ENCODE measurements around the gene KHDC4.

Gene KHDC4

DNA sequence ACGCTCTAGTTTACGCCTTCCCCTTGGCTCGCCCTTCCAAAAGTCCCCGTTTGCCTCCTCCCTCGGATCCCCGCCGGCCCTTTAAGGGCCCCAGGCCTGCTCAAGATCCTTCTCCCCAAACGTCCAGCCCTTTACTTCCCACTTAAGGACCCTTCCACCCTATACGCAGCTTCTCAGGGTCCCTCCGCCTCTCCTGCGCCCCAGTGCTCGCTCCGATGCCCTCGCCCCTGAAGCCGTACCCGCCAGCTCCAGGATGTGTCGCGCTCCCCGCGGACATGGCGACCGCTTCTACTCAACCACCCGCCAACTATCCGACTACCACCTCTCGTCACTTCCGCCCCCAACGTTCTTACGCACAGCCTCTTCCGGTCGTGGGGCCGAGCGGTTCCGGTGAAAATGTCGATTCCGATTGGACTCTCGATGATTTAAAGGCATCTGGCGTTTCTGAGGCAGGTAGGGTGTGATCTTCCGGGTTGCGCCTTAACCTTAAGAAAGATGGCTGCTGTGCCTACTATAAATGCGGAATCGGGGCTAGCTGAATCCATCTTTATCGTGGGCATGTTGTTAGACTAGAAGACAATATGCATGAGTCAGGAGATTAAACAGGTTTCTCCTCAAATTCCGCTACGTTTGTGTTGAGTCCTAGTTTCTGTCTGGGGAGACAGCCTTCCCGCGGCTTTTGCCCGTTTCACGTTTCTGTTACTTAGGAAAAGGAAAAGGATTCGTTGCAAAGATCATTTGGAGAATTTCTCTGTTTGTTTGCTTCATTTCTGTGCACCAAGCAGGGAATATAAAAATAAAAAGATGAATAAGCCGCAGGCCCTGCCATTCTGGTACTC, at the start of gene KHDC4:
TSS of gene KHDC4 (minus strand) at position 317 of the 839 bp plus-strand sequence. CDS start at position 277, 40 bp downstream.
- peak; percentile 87 for DNase-seq

DNA sequence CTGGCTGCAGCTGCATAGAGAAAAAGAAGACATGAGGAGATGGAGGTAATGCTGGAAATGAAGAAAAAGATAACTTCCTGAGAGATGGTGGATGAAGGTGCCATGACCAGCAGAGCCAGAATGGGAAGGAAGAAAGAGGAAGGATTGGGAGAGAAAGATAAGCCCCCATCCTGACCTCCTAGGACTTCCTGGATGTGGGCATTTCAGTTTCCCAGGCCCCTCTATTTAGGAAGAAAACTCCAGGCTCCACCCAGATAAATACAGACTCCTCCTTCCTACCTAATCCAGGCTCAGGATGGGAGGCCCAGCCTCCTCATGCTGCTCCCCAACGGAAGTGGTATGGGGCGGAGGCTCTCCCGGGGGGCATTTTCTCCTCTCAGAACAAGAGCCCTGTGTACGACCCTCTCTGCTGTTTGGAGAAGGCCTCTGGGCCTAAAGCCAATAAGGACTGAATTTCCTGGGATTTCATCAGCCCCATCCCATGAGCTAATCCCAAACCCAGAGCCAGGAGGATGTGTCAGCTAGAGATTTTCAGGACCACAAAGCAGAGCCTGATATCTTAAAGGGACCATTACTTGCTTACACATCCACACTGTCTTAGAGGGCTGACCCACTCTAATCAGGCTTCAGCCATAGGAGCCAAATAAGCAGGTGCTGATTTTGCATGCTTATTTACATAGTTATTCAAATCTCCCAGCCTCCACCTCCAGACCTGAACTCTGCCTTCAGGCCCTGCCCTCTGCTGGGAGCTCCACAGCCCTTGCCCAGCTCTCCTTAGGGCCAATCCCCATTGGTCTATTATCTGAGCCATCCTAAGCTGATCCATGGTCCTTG, 49.2 kb upstream of the KHDC4 start:
- DNase-seq, result no peak

DNA sequence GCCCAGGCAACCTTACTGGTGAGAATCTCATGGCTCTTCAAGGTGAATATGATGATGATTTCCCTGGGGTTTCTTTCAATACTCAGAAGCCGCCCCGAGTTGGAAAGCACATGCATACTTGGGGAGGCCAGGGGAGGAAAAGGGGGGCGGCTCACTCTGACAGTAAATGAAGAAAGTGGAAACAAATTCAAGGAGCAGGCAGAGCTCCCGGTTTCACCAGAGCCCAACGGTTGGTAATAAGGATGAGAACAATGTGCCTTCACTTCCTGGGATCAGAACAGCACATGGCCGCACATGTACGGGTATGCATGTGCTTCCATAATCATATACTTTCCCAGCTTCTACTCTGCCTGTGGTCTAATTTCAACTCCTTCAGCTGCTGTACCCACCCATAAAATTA, 47.9 kb upstream of the KHDC4 start:
- no peak for DNase-seq

DNA sequence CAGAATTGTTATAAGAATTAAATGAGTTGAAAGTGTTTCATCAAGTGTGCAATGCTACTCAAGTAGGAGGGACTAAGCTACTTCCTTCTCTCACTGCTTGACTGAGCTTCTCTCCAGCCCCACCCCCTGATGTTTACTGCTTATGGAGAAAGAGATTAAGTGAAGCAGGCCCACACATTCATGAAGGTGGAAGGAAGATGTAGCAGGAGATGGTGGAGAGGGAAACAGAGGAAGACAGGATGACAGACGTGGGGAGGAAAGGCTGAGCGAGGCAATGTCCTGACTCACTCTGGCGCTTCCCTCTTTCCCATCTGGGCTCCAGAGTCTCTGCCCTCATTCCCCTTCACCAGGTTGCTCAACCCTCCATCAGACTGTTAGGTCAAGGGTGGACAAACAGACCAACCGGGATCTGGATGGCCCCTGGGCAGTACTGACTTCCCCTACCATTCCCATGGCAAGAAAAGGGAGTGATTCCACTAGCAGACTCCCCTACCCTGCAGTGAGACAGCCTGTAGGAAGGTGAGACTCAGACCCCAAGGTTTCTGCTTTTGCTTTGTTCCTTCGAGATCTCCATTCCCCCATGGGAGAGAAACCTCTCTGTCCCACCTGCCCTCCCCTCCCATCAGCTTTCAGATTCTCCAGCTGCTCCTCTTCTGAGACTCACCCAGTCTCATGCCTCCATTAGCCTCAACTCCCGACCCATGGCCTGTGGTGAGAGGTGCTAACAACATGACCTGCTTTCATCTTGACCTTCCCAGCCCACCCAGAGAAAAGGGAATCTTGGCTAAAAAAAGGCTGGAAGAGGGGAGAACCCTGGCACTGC, 47.3 kb upstream of the KHDC4 start:
- DNase-seq, result no peak

DNA sequence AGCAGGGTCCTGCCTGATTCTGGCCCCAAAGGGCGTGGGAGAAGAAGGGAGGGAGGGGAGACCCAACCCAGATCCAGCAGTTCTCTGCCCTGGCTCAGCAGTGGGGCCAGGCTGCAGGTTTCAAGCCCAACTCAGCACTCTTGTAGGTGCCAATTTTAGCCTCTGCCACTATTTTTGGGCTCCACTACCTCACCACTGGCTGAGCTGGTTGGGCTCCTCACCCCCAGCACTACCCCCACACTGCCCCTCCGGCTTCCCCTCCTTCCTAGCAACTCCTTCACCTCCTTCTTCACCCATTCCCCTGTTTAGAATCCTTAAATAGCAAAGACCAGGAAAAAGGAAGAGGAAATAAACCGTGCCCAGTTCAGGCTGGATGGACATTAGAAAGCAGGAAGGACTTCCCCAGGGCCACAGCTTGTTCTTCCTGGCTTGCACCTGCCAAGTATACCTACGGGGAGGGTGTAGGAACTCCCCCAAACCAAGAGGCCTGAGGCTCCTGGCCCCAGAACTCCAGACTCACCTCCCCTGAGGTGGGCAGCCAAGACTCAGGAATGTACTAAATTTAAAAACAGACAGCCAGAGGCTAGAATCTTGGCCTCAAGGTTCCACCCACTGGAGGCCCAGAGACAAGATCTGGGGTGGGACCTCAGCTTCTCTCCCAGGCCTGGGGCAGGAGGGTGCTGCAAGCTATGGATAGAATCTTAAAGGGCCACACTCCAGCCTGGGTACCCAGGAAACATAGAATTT, 45.6 kb upstream of the KHDC4 start:
- DNase-seq, result no peak

DNA sequence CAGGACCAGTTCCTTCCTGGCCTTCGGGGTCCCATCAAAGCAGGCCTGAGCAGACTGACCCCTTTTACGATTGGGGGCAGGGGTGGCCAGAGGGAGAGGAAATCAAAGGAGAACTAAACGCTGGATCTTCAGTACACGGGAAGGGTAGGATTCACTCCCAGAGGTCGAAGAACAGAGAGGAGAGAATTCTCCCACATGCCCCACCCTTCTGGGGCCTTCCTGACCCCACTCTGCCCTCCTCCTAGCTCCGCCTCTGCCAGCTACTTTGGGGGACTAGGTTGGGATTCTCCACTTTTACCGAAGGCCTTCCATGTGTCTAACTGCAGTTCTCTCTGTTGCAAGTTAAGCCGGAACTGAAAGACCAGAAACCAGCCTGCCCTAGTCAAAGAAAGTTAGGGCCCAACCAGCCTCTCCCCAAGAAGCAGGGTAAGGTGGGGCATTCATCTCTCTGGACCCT, 44.8 kb upstream of the KHDC4 start:
- no peak for DNase-seq

DNA sequence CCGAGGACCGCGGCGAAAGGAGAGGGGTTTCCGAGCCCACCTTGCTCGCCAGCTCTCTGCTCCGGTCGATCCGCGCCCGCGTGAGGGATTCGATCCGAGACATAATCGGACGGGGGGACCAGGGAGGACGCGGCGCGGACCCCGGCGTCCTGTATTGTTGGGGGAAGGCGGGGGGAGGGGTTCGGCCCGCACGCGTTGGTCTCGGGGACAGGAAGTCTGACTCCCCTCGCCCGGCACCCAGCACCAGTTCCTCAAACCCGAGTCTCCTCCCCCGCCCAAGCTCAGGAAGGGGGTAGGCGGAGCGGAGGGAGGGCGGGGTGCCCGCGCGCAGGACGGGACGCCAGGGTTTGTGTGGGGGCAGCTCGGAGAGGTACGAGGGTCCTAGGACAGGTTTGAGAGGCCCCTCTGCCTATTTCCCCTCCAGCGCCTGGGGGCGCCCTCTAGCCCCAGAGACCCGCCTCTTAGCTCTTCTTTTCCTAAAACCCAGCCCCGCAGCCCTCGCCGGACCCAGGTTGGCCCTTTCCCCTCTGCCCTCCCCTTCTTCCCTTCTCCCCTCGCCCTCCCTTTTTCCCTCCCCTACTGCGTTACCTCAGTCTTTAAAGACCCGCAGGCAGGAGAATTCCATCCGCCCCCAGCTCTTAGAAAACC, 44.2 kb upstream of the KHDC4 start, which contains the start of gene ARHGEF2:
TSS of gene ARHGEF2 (minus strand) at position 223 of the 648 bp plus-strand sequence. CDS start at position 103, 120 bp downstream.
- peak; percentile 77 for DNase-seq

DNA sequence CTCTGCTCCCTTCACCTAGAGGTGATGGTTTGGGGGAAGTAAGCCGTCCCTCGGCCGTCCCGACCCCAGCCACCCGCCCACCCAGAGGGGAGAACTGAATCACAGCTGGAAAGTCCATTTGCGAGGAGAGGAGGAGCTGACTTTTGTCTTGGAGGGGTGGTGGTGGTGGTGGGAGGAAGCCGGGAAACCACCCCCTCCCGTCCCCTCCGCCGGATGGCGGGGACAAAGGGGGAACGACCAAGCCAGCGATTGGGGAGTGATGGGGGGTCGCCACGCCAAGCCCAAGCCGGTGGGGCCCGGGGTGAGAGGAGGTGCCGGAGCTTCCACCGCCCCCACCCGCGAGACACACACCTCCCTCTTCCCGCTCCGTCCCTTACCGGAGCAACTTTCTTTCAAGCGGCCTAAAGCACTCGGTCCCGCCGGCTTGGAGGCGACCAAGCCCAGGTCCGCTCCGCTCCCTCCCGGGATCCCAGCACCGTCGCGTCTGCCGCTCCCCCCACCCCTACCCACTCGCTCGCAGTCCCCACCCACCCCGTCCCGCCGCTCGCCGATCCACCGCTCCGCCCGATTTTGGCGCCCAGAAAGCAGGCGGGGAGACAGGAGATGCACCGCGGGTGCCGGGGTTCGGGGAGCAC, 43.6 kb upstream of the KHDC4 start:
- peak; percentile 61 for DNase-seq

DNA sequence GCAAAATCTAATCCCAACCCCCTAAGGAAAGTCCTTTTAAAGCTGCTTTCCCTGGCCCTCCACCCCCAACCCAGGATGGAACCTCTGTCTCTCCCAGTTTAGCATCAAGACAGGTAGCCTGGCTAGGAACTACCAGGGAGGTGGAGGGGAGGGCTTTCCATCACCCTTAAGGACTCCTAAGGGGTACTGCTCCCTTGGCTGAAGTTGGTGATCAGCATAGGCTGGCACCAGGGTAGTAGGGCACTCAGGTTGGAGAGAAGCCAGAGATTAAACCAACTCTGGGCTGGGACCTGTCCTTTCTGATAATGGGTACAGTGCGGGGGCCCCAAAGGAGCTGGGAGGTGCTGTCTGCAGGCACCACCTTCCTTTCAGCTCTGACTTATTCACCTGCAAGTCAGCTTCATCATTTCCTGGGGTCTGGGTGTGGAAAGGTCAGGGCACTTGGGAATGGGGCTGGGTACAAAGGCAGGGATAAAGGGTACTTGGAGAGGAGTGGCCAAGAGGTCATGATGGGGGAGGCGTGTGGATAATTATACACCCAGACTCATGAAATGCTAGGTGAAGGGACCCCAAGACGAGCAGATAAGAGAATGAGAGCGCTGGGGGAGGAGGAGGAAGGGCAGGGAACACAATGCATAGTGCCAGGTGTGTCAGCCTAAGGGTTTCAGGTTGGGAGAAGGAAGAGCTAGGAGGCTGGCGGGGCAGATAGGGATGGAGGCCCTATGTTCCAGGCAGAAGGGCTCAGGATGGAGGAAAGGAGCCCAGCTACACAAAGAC, 42.9 kb upstream of the KHDC4 start:
- no peak for DNase-seq

DNA sequence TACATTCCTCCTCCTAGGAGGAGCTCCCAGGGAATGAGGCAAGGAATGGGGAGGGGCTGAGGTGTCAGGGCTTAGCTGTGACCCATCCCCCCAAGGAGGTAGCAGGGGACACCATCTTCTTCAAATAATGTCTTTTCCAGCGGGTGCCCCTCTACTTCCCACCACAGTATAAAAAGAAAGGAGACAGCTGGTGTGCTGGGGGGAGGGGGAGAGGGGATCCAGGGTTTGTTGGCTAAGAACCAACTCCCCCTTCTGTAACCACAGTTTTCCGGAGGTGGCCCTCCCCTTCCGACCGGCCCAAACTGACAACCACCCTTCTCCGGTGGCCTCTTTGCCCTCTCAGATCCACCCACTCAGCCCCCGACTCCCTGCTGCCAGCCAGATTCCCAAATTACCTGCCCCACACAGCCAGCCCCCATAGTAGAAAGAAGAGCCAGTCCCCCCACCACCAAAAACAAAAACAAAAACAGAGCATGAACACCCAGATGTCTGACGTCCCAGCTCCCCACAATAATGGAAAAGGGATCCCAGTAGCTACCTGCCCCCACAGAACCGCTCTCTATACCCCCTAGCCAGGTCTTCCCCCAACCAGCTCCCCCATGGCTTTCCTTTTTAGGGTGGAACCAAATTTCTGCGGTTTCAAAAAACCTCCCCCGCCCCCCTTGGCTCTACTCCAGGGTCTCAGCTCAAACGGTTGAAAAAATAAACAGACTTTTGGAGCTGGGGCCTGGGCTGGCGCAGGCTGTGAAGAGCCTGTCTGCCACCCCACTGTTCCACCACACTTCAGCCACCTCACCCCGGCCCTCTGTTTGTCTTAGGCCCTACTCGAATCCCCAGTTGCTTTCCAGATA, 42.1 kb upstream of the KHDC4 start:
- peak; percentile 77 for DNase-seq

DNA sequence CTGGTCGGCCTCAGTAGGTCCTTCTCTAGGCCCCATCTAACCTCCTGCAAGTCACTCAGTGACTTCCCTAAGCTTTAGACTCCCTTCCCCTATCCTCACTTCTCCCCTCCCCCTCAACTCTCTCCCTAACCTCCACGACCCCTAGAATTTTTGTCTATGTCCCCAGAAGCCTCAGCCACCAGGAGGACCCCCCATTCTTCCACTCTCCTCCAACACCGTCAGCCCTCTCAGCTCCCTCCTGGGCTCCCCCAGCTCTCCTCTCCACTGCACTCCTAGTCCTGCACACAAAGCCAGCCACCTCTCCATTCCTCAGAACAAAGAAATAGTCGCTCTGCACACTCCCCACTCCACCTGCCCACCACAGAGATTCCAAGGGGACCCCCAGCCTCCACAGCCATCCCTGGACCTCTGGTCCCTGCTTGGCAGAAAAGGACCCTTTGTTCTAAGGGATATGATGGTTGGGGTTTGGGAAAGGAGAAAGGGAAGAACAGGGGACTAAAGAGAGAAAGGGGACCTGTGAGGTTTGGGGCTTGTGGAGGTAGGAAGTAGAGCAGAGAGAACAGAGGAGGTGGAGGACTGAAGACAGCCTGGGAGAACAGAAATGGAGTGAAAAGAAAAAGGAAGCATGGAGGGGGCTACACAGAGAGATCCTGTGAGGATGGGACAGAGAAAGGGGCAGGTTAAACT, 41.3 kb upstream of the KHDC4 start:
- no peak for DNase-seq

DNA sequence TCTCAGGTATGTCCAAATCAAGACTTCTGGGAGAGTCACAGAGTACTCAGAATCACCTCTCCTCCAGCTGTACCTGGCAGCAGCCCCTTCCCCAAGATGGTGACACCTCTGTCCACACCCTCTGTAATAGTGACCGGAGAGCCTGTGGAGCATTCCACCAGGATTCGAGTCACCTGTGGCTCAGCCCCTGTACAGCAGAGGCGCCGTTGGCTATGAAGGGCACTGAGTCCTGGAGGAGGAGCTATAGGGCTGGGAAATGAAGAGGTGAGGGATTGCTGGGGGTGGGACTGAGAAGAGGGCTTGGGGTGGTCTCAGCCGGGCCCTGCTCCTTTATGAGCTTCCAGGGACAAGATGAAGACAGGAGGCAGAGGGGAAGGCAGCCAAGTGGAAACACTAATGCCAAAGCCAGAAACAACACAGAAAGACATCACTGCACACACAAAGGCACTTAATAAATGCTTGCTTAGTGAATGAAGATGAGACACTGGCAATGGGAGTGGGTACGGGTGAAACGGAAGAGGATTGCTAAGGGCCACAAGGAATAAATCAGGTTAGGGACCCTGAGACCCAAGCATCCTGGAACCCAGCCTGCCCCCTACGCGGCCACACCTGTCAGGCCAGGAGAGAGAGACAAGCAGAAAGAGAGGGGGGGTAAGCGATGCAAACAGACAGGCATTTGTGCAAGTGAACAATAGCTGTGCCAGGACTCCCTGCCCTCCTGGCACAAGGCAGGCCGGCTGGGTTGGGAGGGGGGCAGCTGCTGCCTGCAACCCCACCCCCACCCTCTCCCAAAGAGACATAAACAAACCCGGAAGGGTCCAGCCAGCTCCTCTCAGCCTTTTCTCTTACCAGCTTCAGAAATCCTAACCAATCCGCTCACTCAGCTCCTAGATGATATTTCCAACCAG, 40.2 kb upstream of the KHDC4 start:
- DNase-seq, result no peak

DNA sequence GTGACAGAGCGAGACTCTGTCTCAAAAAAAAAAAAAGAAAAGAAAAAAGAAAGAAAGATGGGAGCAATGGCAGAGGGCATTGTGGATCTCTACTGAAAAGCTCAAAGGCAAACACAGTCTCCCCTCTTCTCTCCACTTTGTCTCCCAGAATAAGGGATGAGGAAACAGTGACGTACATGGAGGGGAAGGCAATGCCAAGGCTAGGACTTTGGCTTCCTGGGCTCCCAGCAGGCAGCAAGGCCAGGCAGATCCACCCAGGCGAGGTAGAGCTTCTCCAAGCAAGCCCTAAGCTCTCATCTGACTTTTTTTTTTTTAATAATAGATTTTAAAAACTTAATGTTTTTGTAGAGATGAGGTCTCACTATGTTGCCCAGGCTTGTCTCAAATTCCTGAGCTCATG, 39.5 kb upstream of the KHDC4 start:
- DNase-seq, result no peak

DNA sequence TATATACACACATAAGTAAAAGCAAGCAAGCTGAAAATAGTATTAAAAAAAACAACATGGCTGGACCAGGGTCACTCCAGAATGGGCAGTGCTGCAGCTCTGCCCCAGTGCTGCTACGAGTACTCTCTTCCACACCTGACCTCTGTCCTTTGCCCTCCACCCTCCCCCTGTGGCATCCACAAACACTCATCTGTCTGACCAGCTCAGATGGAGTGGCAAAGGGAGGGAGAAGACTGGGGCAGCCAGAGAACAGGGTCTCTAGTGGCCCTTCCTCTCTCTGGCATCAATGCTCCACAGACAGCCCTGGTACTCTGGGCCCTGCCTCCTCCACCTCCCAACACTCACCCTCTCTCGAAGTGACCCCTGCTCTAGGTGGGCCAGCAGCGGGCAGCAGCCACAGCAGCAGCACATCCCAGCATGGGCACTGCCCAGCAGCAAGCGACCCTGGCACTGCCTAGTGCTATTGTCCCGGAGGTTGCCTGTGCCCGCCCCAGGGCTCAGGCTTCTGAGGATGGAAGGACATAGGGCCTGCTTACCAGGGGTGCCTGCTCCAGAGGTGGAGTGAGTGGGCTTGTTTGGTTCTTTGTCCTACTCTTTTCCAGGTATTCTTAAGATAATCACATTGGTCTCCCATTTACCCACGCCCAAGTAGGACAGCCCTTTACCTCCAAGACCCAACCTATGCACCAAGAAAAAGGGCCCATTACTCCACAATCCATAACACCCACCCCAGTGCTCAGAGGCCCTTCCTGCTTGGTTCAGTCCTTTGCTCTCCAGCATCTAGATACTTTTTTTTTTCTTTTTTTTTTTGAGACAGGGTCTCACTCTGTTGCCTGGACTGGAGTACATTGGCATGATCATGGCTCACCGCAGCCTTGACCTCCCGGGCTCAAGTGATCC, 37.9 kb upstream of the KHDC4 start:
- no peak for DNase-seq

DNA sequence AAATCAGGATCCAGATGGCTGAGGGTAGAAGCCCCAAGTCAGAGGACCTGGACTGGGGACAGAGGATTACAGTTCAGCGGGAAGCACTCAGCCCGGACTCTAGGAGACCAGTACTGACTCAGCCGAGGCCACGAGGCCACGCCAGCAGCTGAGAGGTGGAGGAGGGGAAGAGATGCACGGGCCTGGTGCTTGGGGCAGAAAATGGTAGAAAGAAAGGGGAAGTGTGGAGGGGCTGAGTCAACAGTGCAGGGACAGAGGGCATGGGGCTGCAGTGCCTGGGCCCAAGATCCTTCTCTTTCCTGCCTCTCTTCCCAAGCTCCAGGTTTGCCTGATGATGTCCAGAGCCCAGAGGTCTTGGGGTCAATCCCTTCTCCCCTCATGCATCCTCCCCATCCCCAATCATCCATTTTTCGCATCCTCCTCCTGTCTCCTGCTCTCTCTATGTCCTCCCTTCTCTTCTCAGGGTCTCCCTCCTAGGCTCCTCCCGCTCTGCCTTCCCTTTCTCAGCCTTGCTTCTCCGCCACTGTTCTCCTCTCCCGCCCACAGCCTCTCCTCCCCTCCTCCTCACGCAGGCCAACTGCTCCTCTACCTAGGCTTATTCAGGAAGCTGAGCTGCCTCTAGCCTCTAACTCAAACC, 36.4 kb upstream of the KHDC4 start:
- no peak for DNase-seq

DNA sequence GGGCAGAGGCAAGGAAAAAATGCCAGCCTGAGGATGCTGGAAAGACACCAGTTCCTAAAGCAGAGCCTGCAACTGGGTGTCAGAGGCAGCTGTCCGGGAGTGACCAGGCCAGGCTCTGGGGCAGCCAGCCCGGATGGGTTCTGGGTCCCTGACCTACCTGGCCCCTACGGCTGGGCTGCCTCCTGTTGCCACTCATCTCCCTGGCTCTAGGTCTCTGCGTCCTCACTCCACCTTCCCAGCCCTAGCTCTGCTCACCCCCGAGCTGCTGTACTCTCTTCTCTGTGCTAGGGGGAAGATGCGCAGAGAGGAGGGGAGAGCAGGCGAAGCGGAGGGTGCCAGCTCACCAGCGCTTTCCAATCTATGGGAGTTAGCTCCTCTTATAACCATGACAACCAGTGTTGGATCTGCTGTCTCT, 35.2 kb upstream of the KHDC4 start:
- no peak for DNase-seq
